Measurements from ENCODE around the gene COMMD3.

COMMD3 gene

DNA sequence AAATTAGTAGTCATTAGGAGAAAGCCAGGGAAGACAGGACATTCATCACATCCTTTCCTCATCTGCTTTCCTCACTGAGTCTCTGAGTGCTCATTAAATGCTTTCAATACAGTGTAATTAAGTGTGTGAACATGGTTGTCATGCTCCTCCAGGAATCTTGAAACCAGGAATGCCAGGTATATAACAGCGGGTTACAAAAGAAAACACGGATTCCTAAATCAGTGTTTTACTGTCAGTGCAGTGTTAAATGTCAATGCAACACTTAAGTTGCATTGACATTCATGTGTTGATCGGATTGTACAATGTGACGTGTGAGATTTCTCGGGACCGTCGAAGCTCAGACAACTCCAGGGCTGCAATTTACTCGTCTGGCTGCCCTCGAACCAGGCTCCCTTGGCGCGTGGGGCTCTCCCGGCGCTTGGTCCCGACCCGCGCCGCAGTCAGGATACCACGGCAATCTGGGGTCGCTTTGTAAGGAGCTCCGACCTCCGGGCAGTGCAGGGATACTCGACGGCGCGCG, 28.7 kb downstream of the COMMD3 start:
- H4K20me1 ChIP-seq (ENCODE audit: insufficient read depth, low read length) = no peaks in the 10 kb centered on the region
- no peak overlapping the region for H3K4me2 ChIP-seq (ENCODE audit: insufficient read depth, low read length)
- H2AFZ ChIP-seq (ENCODE audit: low read depth, low read length) = no peak overlapping the region
- H3K4me3 ChIP-seq (ENCODE audit: low read depth in 1 of 2, low read length in 2 of 2) = no peak overlapping the region
- H3K27me3 ChIP-seq (ENCODE audit: insufficient read depth, low read length, poor library complexity) = peaks cover 46% of the 10 kb centered on the region
- no peaks in the 10 kb centered on the region for H3K9me3 ChIP-seq (ENCODE audit: insufficient read depth, low read length, severe bottlenecking)
- no peaks in the 10 kb centered on the region; the same call in 1 of the 2 replicates for H3K36me3 ChIP-seq (ENCODE audit: insufficient read depth, low read length)
- no peak overlapping the region for H3K27ac ChIP-seq (ENCODE audit: low read length)
- no peak for DNase-seq
- ATAC-seq (ENCODE audit: insufficient read depth, low read depth) = no peak
- peaks cover 15% of the 10 kb centered on the region for H3K4me1 ChIP-seq (ENCODE audit: insufficient read depth, low read length)
- TF ChIP-seq, protein P1, sequence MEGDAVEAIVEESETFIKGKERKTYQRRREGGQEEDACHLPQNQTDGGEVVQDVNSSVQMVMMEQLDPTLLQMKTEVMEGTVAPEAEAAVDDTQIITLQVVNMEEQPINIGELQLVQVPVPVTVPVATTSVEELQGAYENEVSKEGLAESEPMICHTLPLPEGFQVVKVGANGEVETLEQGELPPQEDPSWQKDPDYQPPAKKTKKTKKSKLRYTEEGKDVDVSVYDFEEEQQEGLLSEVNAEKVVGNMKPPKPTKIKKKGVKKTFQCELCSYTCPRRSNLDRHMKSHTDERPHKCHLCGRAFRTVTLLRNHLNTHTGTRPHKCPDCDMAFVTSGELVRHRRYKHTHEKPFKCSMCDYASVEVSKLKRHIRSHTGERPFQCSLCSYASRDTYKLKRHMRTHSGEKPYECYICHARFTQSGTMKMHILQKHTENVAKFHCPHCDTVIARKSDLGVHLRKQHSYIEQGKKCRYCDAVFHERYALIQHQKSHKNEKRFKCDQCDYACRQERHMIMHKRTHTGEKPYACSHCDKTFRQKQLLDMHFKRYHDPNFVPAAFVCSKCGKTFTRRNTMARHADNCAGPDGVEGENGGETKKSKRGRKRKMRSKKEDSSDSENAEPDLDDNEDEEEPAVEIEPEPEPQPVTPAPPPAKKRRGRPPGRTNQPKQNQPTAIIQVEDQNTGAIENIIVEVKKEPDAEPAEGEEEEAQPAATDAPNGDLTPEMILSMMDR (IDR thresholded peaks at IDR 0.05; ENCODE audit: borderline replicate concordance, extremely low read depth, low read length, poor library complexity, severe bottlenecking) = no peak
- no peak for TF ChIP-seq EZH2 (IDR thresholded peaks at IDR 0.05; ENCODE audit: borderline replicate concordance, low read depth, low read length, severe bottlenecking)
- H3K9ac ChIP-seq (ENCODE audit: low read depth, low read length) = no peak overlapping the region
- no peaks in the 10 kb centered on the region for H3K79me2 ChIP-seq (ENCODE audit: insufficient read depth, low read length)

DNA sequence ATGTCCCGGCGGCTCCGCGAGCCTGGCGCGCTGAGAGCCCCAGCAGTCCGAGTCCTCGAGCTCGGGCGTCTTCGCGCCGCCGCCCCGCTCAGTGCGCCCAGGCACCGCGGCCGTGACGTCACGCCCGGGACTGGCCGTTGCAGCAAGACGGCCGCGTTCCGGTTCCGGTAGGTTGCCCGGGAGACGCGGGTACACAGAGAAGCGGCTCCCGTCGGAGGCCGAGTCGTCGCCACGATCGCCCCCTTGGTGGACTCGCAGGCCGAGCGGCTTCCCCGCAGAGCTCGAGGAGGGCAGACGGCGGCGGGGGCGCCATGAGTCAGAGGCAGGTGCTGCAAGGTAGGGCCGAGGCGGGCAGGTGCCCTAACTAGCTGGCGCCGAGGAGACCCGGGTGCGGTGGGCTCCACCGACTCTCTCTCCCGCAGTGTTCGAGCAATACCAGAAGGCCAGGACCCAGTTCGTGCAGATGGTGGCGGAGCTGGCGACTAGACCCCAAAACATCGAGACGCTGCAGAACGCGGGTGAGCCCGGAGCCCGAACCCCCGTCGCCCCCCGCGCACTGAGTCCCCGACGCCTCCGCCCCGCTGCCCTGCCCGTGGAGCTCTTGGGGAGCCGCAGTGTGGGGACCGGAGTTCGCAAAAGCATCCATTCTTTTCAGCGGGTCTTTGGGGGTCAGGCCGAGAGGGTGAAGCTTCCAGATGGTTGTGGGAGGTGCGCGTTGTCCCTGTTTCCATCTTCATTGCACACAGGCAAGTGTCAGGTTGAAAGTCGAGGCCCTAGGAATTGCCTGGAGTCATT, 29.3 kb downstream of the COMMD3 start, which contains the start of gene SPAG6:
Gene SPAG6 (plus strand): TSS at position 196 of the 795 bp plus-strand sequence. CDS start 116 bp downstream, at position 312.
- H3K27ac ChIP-seq (ENCODE audit: low read length) = no peak within 1 kb of the TSS
- peaks cover 46% of the 10 kb centered on the region for H3K27me3 ChIP-seq (ENCODE audit: insufficient read depth, low read length, poor library complexity)
- H3K9me3 ChIP-seq (ENCODE audit: insufficient read depth, low read length, severe bottlenecking) = no peaks in the 10 kb centered on the region
- ATAC-seq (ENCODE audit: insufficient read depth, low read depth) = no peak
- H2AFZ ChIP-seq (ENCODE audit: low read depth, low read length) = no peak within 1 kb of the TSS
- no peak for DNase-seq
- no peak within 1 kb of the TSS for H3K9ac ChIP-seq (ENCODE audit: low read depth, low read length)
- no peaks in the 10 kb centered on the region for H3K79me2 ChIP-seq (ENCODE audit: insufficient read depth, low read length)
- H3K4me1 ChIP-seq (ENCODE audit: insufficient read depth, low read length) = peaks cover 12% of the 10 kb centered on the region
- no peak within 1 kb of the TSS for H3K4me2 ChIP-seq (ENCODE audit: insufficient read depth, low read length)
- H4K20me1 ChIP-seq (ENCODE audit: insufficient read depth, low read length) = no peaks in the 10 kb centered on the region
- H3K36me3 ChIP-seq (ENCODE audit: insufficient read depth, low read length) = no peaks in the 10 kb centered on the region; the same call in 1 of the 2 replicates
- H3K4me3 ChIP-seq (ENCODE audit: low read depth in 1 of 2, low read length in 2 of 2) = no peak within 1 kb of the TSS
- TF ChIP-seq, protein P1 (IDR thresholded peaks at IDR 0.05; ENCODE audit: borderline replicate concordance, extremely low read depth, low read length, poor library complexity, severe bottlenecking) = no peak
- no peak for TF ChIP-seq EZH2 (IDR thresholded peaks at IDR 0.05; ENCODE audit: borderline replicate concordance, low read depth, low read length, severe bottlenecking)

DNA sequence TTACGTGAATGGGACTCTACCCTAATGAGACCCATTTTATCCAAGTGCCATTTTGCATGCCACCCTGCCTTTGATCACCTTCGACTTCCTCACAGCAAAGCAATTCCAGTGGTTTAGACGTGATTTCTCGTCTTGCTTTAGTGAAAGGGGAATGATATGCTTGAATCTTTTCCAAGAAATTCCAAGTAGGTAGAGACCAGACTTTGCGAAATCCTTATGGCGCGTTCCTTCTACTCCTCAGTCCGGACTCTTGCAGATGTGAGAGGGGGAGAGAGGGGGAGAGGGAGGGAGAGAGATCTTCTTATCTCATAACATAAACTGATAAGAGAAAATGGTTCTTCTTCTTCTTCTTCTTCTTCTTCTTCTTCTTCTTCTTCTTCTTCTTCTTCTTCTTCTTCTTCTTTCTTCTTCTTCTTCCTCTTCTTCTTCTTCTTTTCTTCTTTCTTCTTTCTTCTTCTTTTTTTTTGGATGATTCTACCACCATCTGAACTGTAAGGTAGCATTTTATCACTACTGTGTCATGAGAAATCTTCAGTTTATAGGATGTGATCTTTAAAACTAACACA, 30.0 kb downstream of the COMMD3 start:
- Histone ChIP-seq H3K36me3 (ENCODE audit: insufficient read depth, low read length) (no peaks in the 10 kb centered on the region), H3K4me2 (ENCODE audit: insufficient read depth, low read length) (no peak overlapping the region), H3K27me3 (ENCODE audit: insufficient read depth, low read length, poor library complexity) (peaks cover 40% of the 10 kb centered on the region), H3K4me1 (ENCODE audit: insufficient read depth, low read length) (peaks cover 9% of the 10 kb centered on the region), H3K27ac (ENCODE audit: low read length) (no peak overlapping the region), H3K9ac (ENCODE audit: low read depth, low read length) (no peak overlapping the region), H4K20me1 (ENCODE audit: insufficient read depth, low read length) (no peaks in the 10 kb centered on the region), H3K4me3 (ENCODE audit: low read depth in 1 of 2, low read length in 2 of 2) (no peak overlapping the region), H2AFZ (ENCODE audit: low read depth, low read length) (no peak overlapping the region), H3K79me2 (ENCODE audit: insufficient read depth, low read length) (no peaks in the 10 kb centered on the region), H3K9me3 (ENCODE audit: insufficient read depth, low read length, severe bottlenecking) (no peaks in the 10 kb centered on the region)
- TF ChIP-seq EZH2 (IDR thresholded peaks at IDR 0.05; ENCODE audit: borderline replicate concordance, low read depth, low read length, severe bottlenecking) = no peak
- TF ChIP-seq, protein P1 (IDR thresholded peaks at IDR 0.05; ENCODE audit: borderline replicate concordance, extremely low read depth, low read length, poor library complexity, severe bottlenecking) = no peak
- DNase-seq (no peak), ATAC-seq (ENCODE audit: insufficient read depth, low read depth) (no peak)

All from DND-41 (cell line).